Tibial nerve (tissue), 4 donors: ENCODE data around the gene RAB3IL1.

Experiments used
- EP300 ChIP-seq, 2 donors: sonication (generic); formaldehyde crosslinking; IDR thresholded peaks; one replicate each; pipeline ENCODE4 v1.6.1; 2017; ENCODE audit warnings: antibody characterized with exemption in 2 of 2, mild to moderate bottlenecking in 1 of 2
- POLR2A ChIP-seq, 2 donors: fragments of 450-650 bp; IDR thresholded peaks; one replicate each; pipeline ENCODE4 v1.6.1; 2017; ENCODE audit warnings: antibody characterized with exemption in 2 of 2, mild to moderate bottlenecking in 2 of 2, moderate library complexity in 2 of 2
- TF ChIP-seq, protein P1 (sequence below), 5 experiments: fragments of 200-600 bp in 3 of 5; fragments of 450-650 bp in 2 of 5; sonication (generic) in 3 of 5; IDR thresholded peaks; one replicate each; pipeline ENCODE4 v1.5.1; 2016 to 2019; ENCODE audit warnings: antibody characterized with exemption in 5 of 5, mild to moderate bottlenecking in 3 of 5, moderate library complexity in 2 of 5

DNA sequence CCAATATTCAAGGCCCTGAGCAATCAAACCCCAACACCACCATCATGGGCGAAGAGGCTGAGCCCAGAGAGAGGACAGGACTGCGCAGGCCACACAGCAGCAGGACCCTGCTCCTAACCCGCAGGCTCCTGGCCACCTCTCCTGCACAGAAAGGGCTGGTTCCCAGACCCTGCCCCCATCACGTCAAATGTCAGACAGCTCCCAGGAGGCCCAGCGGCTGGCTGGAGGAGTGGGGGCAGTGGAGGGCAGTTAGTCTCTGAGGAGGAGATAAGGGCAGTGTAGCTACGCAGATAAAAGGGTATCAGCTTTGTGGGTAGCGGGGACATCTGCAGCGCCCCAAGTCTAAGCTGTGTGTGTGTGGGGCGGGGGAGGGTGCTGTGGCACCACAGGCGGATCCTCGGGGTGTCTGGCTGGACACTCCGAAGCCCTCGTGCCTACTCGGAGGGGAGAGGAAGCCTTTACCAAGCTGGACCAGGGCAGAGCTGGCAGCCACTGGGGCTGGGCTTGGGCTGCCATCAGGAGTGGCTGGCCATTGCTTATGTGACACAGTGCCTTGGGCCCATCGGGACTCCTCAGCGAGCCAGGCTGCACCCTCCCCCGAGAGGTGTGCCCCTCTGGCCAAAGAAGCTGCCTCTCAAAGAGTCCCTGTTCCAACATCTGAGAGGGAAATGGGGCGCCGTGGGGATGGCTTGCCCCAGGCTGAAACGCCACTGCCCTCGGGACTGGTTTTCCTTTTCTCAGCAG is 47.5 kb downstream of the RAB3IL1 start:
- TF ChIP-seq, protein P1, sequence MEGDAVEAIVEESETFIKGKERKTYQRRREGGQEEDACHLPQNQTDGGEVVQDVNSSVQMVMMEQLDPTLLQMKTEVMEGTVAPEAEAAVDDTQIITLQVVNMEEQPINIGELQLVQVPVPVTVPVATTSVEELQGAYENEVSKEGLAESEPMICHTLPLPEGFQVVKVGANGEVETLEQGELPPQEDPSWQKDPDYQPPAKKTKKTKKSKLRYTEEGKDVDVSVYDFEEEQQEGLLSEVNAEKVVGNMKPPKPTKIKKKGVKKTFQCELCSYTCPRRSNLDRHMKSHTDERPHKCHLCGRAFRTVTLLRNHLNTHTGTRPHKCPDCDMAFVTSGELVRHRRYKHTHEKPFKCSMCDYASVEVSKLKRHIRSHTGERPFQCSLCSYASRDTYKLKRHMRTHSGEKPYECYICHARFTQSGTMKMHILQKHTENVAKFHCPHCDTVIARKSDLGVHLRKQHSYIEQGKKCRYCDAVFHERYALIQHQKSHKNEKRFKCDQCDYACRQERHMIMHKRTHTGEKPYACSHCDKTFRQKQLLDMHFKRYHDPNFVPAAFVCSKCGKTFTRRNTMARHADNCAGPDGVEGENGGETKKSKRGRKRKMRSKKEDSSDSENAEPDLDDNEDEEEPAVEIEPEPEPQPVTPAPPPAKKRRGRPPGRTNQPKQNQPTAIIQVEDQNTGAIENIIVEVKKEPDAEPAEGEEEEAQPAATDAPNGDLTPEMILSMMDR (IDR thresholded peaks at IDR 0.05): no peak
- TF ChIP-seq POLR2A (IDR thresholded peaks at IDR 0.05): no peak
- TF ChIP-seq EP300 (IDR thresholded peaks at IDR 0.05): no peak
